ENCODE results near the gene RPUSD1. TPM values are rescaled to one million over a fixed set of nuclear protein-coding genes. Genes with fewer than 3 reads are reported as not detected.

The RPUSD1 gene
- polyA plus RNA-seq, 3 donors, result 29.5 to 38.1 (median 31.5) TPM

- DNase-seq, result no peak
- no peaks in the 10 kb centered on the region for H3K36me3 Mint-ChIP-seq
- Histone ChIP-seq H4K20me1 (ENCODE audit: insufficient read depth, low read length) (peaks cover 3% of the 10 kb centered on the region), H3K4me3 (replicated peaks in 1 of 3; ENCODE audit: low read depth in 2 of 3, low read length in 3 of 3) (no peak overlapping the region), H2AFZ (ENCODE audit: insufficient read depth, low read depth, low read length, poor library complexity, severe bottlenecking) (no peak overlapping the region), H3K27me3 (ENCODE audit: control insufficient read depth in 2 of 2, insufficient read depth in 2 of 2, low read length in 2 of 2) (peaks cover 0 to 9% of the 10 kb centered on the region in 2 donors), H3K4me1 (ENCODE audit: control insufficient read depth in 1 of 2, insufficient read depth in 2 of 2, low read length in 2 of 2) (no peaks in the 10 kb centered on the region), H3K9me3 (replicated peaks in 1 of 2; ENCODE audit: control insufficient read depth in 1 of 2, insufficient read depth in 1 of 2, low read length in 2 of 2) (no peaks in the 10 kb centered on the region), H3K79me2 (ENCODE audit: insufficient read depth, low read length) (no peaks in the 10 kb centered on the region), H3K9ac (ENCODE audit: insufficient read depth, low read length, poor library complexity, severe bottlenecking) (no peak overlapping the region), H3K27ac (ENCODE audit: low read depth in 1 of 2, low read length in 2 of 2) (no peak overlapping the region), H3K36me3 (replicated peaks in 1 of 2; ENCODE audit: control insufficient read depth in 1 of 2, insufficient read depth in 2 of 2, low read length in 2 of 2) (no peaks in the 10 kb centered on the region), H3K4me2 (replicated peaks; ENCODE audit: extremely low read depth, low read length, poor library complexity, severe bottlenecking) (no peak overlapping the region)
- no peak for TF ChIP-seq CTCF (IDR thresholded peaks at IDR 0.05)
- 95% methylated on average over 10 of the region's 13 CpGs for WGBS (ENCODE audit: insufficient coverage)
- no peak overlapping the region for H3K27ac Mint-ChIP-seq
- H3K4me1 Mint-ChIP-seq, result no peaks in the 10 kb centered on the region
- H3K4me3 Mint-ChIP-seq, result no peak overlapping the region
- H3K27me3 Mint-ChIP-seq (ENCODE audit: low read depth in 3 of 3), result peaks cover 0 to 22% (median 10%) of the 10 kb centered on the region in 3 donors
- peaks cover 0 to 3% (median 0%) of the 10 kb centered on the region in 7 donors for H3K9me3 Mint-ChIP-seq
- intact Hi-C loops (cut with micrococcal nuclease), result no loop called here
Measured at GRCh38 chr16:779561-779960, 8.6 kb downstream of the RPUSD1 start.

GRCh38 chr16:778909-779527 lies 9.2 kb downstream of the RPUSD1 start:
- no peak overlapping the region for H3K4me2 ChIP-seq (replicated peaks; ENCODE audit: extremely low read depth, low read length, poor library complexity, severe bottlenecking)
- Mint-ChIP-seq H3K36me3 (no peaks in the 10 kb centered on the region), H3K4me1 (no peaks in the 10 kb centered on the region), H3K27me3 (ENCODE audit: low read depth in 3 of 3) (peaks cover 0 to 22% (median 10%) of the 10 kb centered on the region in 3 donors), H3K4me3 (no peak overlapping the region), H3K9me3 (peaks cover 0 to 3% (median 0%) of the 10 kb centered on the region in 7 donors), H3K27ac (no peak overlapping the region)
- no peaks in the 10 kb centered on the region for H3K4me1 ChIP-seq (ENCODE audit: control insufficient read depth in 1 of 2, insufficient read depth in 2 of 2, low read length in 2 of 2)
- no peak overlapping the region for H3K27ac ChIP-seq (ENCODE audit: low read depth in 1 of 2, low read length in 2 of 2)
- H4K20me1 ChIP-seq (ENCODE audit: insufficient read depth, low read length), result no peaks in the 10 kb centered on the region
- no peak for TF ChIP-seq CTCF (IDR thresholded peaks at IDR 0.05)
- no peak overlapping the region for H3K9ac ChIP-seq (ENCODE audit: insufficient read depth, low read length, poor library complexity, severe bottlenecking)
- no peaks in the 10 kb centered on the region for H3K79me2 ChIP-seq (ENCODE audit: insufficient read depth, low read length)
- intact Hi-C loops (cut with micrococcal nuclease), result no loop called here
- peaks cover 0 to 9% of the 10 kb centered on the region in 2 donors for H3K27me3 ChIP-seq (ENCODE audit: control insufficient read depth in 2 of 2, insufficient read depth in 2 of 2, low read length in 2 of 2)
- no peak overlapping the region for H3K4me3 ChIP-seq (replicated peaks in 1 of 3; ENCODE audit: low read depth in 2 of 3, low read length in 3 of 3)
- 93% methylated on average over 6 of the region's 6 CpGs for WGBS (ENCODE audit: insufficient coverage)
- DNase-seq, result no peak
- H3K36me3 ChIP-seq (replicated peaks in 1 of 2; ENCODE audit: control insufficient read depth in 1 of 2, insufficient read depth in 2 of 2, low read length in 2 of 2), result no peaks in the 10 kb centered on the region
- H2AFZ ChIP-seq (ENCODE audit: insufficient read depth, low read depth, low read length, poor library complexity, severe bottlenecking), result no peak overlapping the region
- no peaks in the 10 kb centered on the region for H3K9me3 ChIP-seq (replicated peaks in 1 of 2; ENCODE audit: control insufficient read depth in 1 of 2, insufficient read depth in 1 of 2, low read length in 2 of 2)

All from CD14-positive monocyte (primary cell).